Dedifferentiated amniotic fluid mesenchymal stem cell (primary cell): ENCODE data around the gene RAVER1.
A peak's percentile ranks its signal among the peaks of the same experiment; 100 is the strongest.
"Not testable (repeated sequence)": the region's sequence is repeated elsewhere in the genome, so short reads cannot be mapped to it uniquely, and the experiment has no call there.

Experiments
- DNase-seq: peaks from one replicate; pipeline ENCODE4 v3.0.0-alpha.2; 2016; ENCODE audit errors: extremely low spot score

Gene RAVER1

GRCh38 chr19:10344780-10345179 lies 11.5 kb upstream of the RAVER1 start:
- no peak for DNase-seq

- no peak for DNase-seq
These were observed 10.2 kb upstream of the RAVER1 start for GRCh38 chr19:10343495-10343894.

- no peak for DNase-seq
These were observed 6.6 kb upstream of the RAVER1 start for GRCh38 chr19:10339977-10340376.

- no peak for DNase-seq
These were observed 6.1 kb upstream of the RAVER1 start, which contains the start of gene ICAM3 for GRCh38 chr19:10339380-10339960. Gene ICAM3 (minus strand): TSS chr19:10339624. CDS start chr19:10339614, 10 bp downstream.

- no peak for DNase-seq
These were observed 5.6 kb upstream of the RAVER1 start for GRCh38 chr19:10338940-10339339.

- DNase-seq: not testable (repeated sequence)
These were observed 3.4 kb upstream of the RAVER1 start for GRCh38 chr19:10336725-10337124.

- no peak for DNase-seq
These were observed 2.1 kb upstream of the RAVER1 start for GRCh38 chr19:10335352-10335985.

- peak; percentile 90 for DNase-seq
These were observed 1.4 kb upstream of the RAVER1 start for GRCh38 chr19:10334588-10335351.

GRCh38 chr19:10333758-10334587 lies 644 bp upstream of the RAVER1 start:
- no peak for DNase-seq

- no peak for DNase-seq
These were observed 968 bp downstream of the RAVER1 start for GRCh38 chr19:10332158-10332964.

GRCh38 chr19:10329555-10329954 lies 3.8 kb downstream of the RAVER1 start:
- DNase-seq: no peak

GRCh38 chr19:10328558-10329429 lies 4.5 kb downstream of the RAVER1 start:
- no peak for DNase-seq

GRCh38 chr19:10327793-10328192 lies 5.5 kb downstream of the RAVER1 start:
- DNase-seq: no peak

- no peak for DNase-seq
These were observed 7.6 kb downstream of the RAVER1 start for GRCh38 chr19:10325732-10326131.

GRCh38 chr19:10321874-10322835 lies 11.2 kb downstream of the RAVER1 start:
- no peak for DNase-seq

GRCh38 chr19:10321417-10321797 lies 11.9 kb downstream of the RAVER1 start:
- no peak for DNase-seq

GRCh38 chr19:10320602-10321416 lies 12.5 kb downstream of the RAVER1 start:
- no peak for DNase-seq
